Central memory CD8-positive, alpha-beta T cell (primary cell): Measurements from ENCODE around the gene SYCP2.

Source experiments
- ATAC-seq: fragments of 150-1000 bp; cut with Tn5 transposase; replicated peaks from 2 replicates; pipeline ENCODE4 v1.10.0; 2022; ENCODE audit warnings: mild to moderate bottlenecking, moderate FRiP score, moderate number of reproducible peaks; ENCODE audit not compliant: poor library complexity, severe bottlenecking; ENCODE audit errors: extremely low read depth
- DNase-seq, 2 donors: peaks; one replicate each; pipeline ENCODE4 v3.0.0; 2021; ENCODE audit warnings: low spot score in 2 of 2
- H3K27ac Mint-ChIP-seq: one replicate; pipeline ENCODE4 v1.8.0; 2022; ENCODE audit warnings: low read depth, mild to moderate bottlenecking, moderate library complexity, mixed read lengths
- H3K27me3 Mint-ChIP-seq: one replicate; pipeline ENCODE4 v1.8.0; 2022; ENCODE audit warnings: mixed read lengths
- H3K36me3 Mint-ChIP-seq: one replicate; pipeline ENCODE4 v1.8.0; 2022; ENCODE audit warnings: mild to moderate bottlenecking, moderate library complexity, mixed read lengths; ENCODE audit not compliant: insufficient read depth
- H3K4me1 Mint-ChIP-seq: one replicate; pipeline ENCODE4 v1.8.0; 2022; ENCODE audit warnings: mixed read lengths
- H3K4me3 Mint-ChIP-seq: one replicate; pipeline ENCODE4 v1.8.0; 2022; ENCODE audit warnings: mild to moderate bottlenecking, moderate library complexity, mixed read lengths
- H3K9me3 Mint-ChIP-seq: one replicate; pipeline ENCODE4 v1.8.0; 2022; ENCODE audit warnings: mixed read lengths

The SYCP2 gene

GRCh38 chr20:59821201-59821600, 112.2 kb downstream of the SYCP2 start:
- H3K9me3 Mint-ChIP-seq = no peaks in the 10 kb centered on the region
- ATAC-seq = no peak
- DNase-seq = peak in 1 of 2 donors; percentile 4
- no peaks in the 10 kb centered on the region for H3K4me1 Mint-ChIP-seq
- H3K36me3 Mint-ChIP-seq = no peaks in the 10 kb centered on the region
- no peak overlapping the region for H3K4me3 Mint-ChIP-seq
- H3K27me3 Mint-ChIP-seq = no peaks in the 10 kb centered on the region
- H3K27ac Mint-ChIP-seq = no peak overlapping the region

DNA sequence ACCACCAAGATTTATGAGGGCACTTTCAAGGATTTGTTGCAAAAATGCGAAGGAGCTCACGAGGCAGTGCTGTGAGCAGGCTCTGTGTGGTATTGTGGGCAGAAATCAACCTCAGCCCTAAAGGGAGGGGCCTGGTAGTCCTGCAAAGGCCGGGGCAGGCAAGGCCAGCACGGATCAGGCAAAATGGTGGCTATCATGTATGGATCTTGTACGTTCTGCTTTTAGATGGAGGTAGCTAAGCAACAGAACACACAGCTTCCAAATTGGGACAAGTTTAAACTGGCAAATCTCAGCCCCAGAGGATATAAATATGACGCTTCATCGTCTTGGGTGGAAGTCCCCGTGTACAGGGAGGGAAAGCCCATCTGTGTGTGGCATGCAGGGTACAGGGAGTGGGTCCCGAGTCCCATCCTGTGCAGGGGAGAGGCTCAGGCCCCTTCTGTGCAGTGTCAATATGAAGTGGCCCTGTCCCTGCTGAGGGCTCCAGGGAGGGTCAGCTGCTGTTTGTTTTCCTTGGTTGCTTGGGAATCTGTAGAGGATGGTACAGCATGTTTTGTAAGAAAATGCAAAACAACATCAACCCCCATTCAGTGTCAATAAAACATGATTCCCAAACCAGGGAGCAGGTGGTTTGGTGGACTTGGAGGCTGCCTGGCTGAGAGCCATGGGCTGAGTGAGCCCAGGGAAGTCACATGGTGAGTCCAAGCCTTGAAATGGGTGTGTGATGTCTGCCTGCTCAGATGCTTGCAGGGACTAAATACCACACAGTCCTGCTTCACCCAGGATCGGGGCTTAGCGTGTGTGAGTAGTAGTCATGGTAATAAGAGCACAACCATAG, 113.0 kb downstream of the SYCP2 start:
- Mint-ChIP-seq H3K36me3 (no peaks in the 10 kb centered on the region), H3K27me3 (no peaks in the 10 kb centered on the region), H3K4me1 (no peaks in the 10 kb centered on the region), H3K27ac (no peak overlapping the region), H3K4me3 (no peak overlapping the region), H3K9me3 (no peaks in the 10 kb centered on the region)
- no peak for ATAC-seq
- DNase-seq = no peak

GRCh38 chr20:59819496-59820203, 113.8 kb downstream of the SYCP2 start:
- no peaks in the 10 kb centered on the region for H3K4me1 Mint-ChIP-seq
- ATAC-seq (no peak), DNase-seq (no peak)
- H3K4me3 Mint-ChIP-seq = no peak overlapping the region
- no peak overlapping the region for H3K27ac Mint-ChIP-seq
- H3K9me3 Mint-ChIP-seq = no peaks in the 10 kb centered on the region
- no peaks in the 10 kb centered on the region for H3K27me3 Mint-ChIP-seq
- H3K36me3 Mint-ChIP-seq = no peaks in the 10 kb centered on the region

- Mint-ChIP-seq H3K27me3 (no peaks in the 10 kb centered on the region), H3K9me3 (no peaks in the 10 kb centered on the region), H3K27ac (no peak overlapping the region), H3K4me1 (no peaks in the 10 kb centered on the region), H3K4me3 (no peak overlapping the region), H3K36me3 (no peaks in the 10 kb centered on the region)
- no peak for ATAC-seq
- DNase-seq = no peak
These were observed 114.5 kb downstream of the SYCP2 start for GRCh38 chr20:59818911-59819310.

DNA sequence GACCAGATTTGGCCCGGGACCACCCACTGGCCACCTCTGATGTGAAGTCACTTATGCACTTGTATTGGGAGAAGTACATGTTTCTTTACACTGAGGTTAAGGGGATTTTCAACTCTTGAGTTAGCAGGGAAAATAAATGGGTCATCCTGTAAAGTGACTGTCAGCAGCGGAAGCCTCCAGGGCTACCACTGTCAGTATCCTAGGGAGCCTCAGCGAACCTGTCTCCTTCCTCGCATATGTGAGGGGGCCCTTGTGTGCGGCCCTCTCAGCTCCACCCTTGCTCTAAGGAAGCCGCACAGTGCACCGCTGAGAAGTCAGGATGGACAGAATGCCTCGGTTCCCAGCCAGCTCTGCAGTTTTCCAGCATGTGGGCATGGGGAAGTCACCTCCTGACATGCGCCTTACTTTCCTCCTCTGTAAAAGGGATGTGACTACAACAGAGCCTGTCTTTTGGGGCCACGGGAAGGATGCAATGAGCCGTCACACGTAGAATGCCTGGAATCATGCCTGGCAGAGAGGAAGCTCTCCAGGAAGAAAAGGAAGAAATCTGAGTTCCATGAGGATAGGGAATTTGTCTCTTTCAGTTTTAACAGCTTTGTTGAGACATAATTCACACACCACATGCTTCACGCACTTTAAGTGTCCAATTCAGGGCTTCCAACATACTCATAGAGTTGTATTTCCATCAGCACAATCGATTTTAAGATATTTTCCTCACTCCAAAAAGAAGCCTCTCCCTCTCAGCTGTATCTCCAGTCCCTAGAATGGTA, 115.4 kb downstream of the SYCP2 start:
- ATAC-seq (no peak), DNase-seq (no peak)
- Mint-ChIP-seq H3K9me3 (no peaks in the 10 kb centered on the region), H3K27ac (no peak overlapping the region), H3K4me1 (no peaks in the 10 kb centered on the region), H3K4me3 (no peak overlapping the region), H3K36me3 (no peaks in the 10 kb centered on the region), H3K27me3 (no peaks in the 10 kb centered on the region)

DNA sequence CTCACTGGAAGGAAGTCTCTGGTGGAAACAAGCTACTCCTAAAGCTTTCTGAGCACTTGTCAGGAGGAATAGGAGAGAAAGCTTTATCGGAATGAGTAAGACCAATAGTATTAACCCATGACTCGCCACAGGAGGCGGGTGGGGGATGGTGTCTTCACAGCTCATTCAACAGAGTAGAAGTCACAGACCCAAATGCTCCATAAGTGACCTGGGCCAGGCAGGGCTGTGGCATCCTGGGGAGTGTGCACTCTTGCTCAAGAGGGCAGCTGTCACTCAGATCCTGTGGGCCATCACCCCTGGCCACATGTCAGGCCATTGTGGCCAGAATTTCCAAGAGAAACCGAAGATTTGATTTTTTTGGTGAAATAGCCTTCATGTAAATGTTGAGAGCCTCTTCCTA, 116.0 kb downstream of the SYCP2 start:
- Mint-ChIP-seq H3K4me1 (no peaks in the 10 kb centered on the region), H3K9me3 (no peaks in the 10 kb centered on the region)
- no peak for ATAC-seq

GRCh38 chr20:59816146-59816738, 117.2 kb downstream of the SYCP2 start:
- Mint-ChIP-seq H3K36me3 (no peaks in the 10 kb centered on the region), H3K4me3 (no peak overlapping the region), H3K4me1 (no peaks in the 10 kb centered on the region), H3K9me3 (no peaks in the 10 kb centered on the region), H3K27me3 (no peaks in the 10 kb centered on the region), H3K27ac (no peak overlapping the region)
- peak in 1 of 2 donors; percentile 2 for DNase-seq
- no peak for ATAC-seq

More for the DNA sequence above, 116.0 kb downstream of the SYCP2 start:
- peak in 1 of 2 donors; percentile 5 for DNase-seq
- H3K4me3 Mint-ChIP-seq = no peak overlapping the region
- H3K27ac Mint-ChIP-seq = no peak overlapping the region
- no peaks in the 10 kb centered on the region for H3K27me3 Mint-ChIP-seq
- no peaks in the 10 kb centered on the region for H3K36me3 Mint-ChIP-seq

DNA sequence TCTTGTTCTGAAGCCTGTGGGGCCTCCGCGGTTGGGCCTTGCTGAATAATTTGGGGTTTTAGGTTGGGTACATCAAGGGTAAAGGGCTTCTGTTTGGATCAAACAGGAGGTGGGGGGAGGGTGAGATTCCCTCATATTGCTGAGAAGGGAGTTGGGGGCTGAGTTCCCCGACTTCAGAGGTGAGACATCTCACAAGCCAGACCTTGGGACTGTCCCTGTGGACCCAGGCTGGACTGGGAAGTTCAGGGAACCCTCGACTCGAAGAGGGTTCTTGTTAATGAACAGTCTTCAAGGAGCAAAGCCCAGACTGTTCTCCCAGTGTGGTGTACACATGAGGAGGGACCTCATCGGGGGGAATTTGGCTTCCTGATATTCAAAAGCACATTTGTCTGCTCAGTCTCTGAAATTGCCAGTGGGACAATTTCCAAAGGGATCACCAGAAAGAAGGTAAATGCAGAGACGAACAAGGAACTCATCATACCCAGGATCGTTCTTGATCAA, 118.5 kb downstream of the SYCP2 start:
- H3K9me3 Mint-ChIP-seq = no peaks in the 10 kb centered on the region
- no peaks in the 10 kb centered on the region for H3K36me3 Mint-ChIP-seq
- H3K4me1 Mint-ChIP-seq = no peaks in the 10 kb centered on the region
- no peak overlapping the region for H3K27ac Mint-ChIP-seq
- DNase-seq (peak in 1 of 2 donors; percentile 6), ATAC-seq (no peak)
- H3K27me3 Mint-ChIP-seq = no peaks in the 10 kb centered on the region
- no peak overlapping the region for H3K4me3 Mint-ChIP-seq

DNA sequence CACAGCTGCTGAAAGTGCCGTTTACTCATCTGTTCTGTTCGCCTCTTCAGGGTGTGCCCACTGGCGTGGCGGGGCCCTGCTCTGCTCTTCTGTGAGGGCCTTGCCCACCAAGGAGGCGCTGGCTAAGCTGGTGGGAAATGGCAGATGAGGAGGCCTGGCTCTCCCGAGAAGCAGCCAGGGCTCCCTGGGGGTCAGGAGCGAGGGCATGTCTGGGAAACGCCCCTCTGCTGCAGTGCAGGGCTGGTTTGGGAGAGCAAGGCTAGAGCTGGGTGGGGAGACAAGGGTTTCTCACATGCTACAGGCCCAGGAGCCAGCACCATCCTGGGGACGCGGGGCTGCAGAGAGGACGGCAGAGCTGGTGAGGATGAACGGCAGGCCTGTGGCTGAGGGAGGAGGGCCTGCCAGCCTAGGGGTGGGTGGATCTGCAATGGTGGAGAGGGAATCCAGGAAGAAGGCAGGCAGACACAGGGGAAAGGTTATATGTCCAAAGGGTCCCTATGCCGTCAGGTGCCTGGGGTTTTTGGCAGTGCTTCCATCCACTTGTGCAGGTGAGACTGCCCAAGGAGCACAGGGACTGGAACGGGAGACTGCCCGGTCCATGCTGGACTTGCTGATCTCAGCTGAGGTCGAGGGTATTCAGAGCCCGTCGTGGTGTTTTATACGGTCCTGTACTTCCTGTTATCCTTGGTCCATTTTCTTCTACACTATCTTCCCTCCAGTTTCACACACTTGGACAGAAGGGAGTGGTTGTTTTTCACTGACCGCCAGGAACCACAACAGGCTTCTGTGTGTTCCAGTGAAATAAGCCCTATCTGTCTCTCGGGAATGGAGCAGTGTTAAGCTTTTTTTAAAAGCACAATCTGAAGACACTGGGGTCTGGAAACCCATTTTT, 119.2 kb downstream of the SYCP2 start:
- no peaks in the 10 kb centered on the region for H3K4me1 Mint-ChIP-seq
- no peaks in the 10 kb centered on the region for H3K9me3 Mint-ChIP-seq
- no peaks in the 10 kb centered on the region for H3K36me3 Mint-ChIP-seq
- DNase-seq (peak in 1 of 2 donors; percentile 9), ATAC-seq (no peak)
- no peaks in the 10 kb centered on the region for H3K27me3 Mint-ChIP-seq
- H3K27ac Mint-ChIP-seq = no peak overlapping the region
- no peak overlapping the region for H3K4me3 Mint-ChIP-seq
